ENCODE data around the gene CCDC192.
"Not testable (repeated sequence)": the region's sequence is repeated elsewhere in the genome, so short reads cannot be mapped to it uniquely, and the experiment has no call there.

CCDC192 gene

GRCh38 chr5:127847641-127848040, 144.4 kb downstream of the CCDC192 start:
- not testable (repeated sequence) for DNase-seq (ENCODE audit: low spot score)

DNA sequence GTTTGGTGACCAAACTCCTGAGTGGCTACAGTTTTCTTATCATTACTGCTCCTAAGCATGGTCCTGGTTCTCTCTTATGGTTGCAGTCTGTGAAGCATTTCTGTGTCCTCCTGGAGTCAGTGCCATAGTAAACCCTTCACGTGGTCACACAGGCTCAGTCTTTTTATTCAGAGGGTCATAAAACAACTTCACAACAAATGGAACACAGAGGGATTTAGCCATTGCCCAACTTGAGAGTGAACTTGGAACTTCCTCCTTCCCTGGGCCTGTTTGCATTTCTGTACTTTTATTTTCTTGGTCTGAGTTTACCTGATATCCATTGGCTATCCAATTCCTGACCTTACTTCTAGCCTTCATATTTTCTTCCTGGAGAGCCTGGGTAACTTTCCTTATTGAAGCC, 144.9 kb downstream of the CCDC192 start:
- no peak for DNase-seq (ENCODE audit: low spot score)

- DNase-seq (ENCODE audit: low spot score): no peak
Observed at GRCh38 chr5:127849408-127849807, 146.2 kb downstream of the CCDC192 start.

- no peak for DNase-seq (ENCODE audit: low spot score)
Observed at GRCh38 chr5:127849891-127850290, 146.7 kb downstream of the CCDC192 start.

- no peak for DNase-seq (ENCODE audit: low spot score)
Observed at GRCh38 chr5:127851964-127852363, 148.8 kb downstream of the CCDC192 start.

DNA sequence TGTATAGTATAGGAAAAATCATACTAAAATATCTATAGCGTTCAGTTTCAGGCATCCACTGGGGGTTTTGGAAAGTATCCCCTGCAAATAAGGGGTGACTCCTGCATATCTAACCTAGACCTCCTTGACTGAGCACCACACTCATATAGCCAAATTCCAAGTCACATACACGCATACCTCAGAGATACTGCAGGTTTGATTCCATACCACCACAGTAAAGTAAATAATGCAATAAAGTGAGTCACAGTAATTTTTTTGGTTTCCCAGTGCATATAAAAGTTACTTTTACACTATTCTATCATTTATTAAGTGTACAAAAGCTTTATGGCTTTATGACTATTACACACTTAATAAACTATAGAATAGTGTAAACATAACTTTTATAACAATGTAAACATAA, 151.3 kb downstream of the CCDC192 start:
- no peak for DNase-seq (ENCODE audit: low spot score)

GRCh38 chr5:127856292-127856691, 153.1 kb downstream of the CCDC192 start:
- no peak for DNase-seq (ENCODE audit: low spot score)

- DNase-seq (ENCODE audit: low spot score): no peak
Observed at GRCh38 chr5:127858116-127858784, 155.1 kb downstream of the CCDC192 start.

GRCh38 chr5:127860291-127860690, 157.1 kb downstream of the CCDC192 start:
- no peak for DNase-seq (ENCODE audit: low spot score)

DNA sequence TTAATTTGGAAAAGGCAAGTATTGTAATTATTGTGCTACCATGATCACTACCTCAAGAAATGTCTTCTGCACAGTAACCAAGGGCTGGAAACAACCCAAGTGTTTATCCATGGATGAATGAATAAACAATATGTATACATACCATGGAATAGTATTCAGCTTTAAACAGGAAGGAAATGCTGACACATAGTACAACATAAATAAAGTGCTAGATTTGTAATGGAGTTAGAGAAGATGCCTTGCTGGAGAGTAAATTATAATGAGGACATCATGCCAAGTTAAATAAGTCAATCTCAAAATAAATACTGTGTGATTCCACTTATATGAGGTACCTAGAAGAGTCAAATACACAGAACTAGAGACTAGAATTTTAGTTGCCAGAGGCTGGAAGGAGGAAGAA, 160.0 kb downstream of the CCDC192 start:
- DNase-seq (ENCODE audit: low spot score): no peak

DNA sequence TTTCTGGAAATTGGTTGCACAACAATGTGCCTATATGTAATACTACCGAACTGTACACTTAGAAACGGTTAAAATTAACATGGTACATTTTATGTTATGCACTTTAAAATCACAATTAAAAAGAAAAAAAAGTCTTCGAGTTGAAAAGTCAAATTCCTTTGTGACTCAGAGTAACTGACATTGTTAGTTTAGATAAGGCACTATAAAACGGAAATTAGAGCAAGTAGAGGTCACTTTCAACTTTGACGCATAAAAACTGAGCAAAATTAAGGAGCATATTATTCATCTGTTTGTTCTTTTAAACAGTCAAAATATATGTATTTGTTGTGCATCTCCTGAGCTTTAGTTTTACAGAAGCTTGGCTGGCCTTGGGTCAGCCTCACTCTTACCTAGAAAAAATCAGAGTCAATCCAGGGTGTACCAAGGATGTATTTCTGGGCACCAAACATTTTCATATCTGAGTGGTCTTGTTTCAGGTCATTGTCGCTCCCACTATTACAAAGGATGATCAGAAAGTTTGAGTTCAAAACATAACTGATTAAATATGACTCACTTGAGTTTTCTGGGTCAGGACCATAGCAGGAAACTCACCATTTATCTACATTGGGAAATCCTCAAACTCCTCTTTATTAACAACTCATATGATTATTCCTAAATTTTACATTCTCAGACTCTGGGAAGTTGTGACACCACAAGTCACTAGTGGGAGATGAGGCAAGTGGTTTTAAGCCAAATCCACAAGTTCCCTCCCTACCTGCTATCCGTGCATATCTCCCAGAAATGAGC, 160.6 kb downstream of the CCDC192 start:
- no peak for DNase-seq (ENCODE audit: low spot score)

- no peak for DNase-seq (ENCODE audit: low spot score)
Observed at GRCh38 chr5:127864511-127864910, 161.3 kb downstream of the CCDC192 start.

DNA sequence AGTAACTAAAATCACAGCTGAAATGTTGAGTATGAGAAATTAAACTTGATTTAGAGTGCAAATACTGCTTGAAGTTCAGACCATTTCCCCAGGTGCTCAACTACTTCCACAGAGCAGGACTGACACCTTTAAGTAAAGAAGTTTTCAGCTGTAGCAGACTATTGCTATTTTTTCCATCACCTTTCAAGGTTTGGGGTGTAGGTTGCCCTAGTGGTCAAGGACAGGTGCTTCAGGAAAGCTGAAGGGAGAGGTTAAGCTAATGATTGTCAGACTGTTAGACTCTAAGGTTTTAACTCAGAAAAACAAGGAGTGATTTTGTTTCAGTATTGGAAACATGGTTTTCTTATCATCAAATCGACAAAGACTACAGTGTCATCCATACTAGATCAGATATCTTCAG, 162.1 kb downstream of the CCDC192 start:
- DNase-seq (ENCODE audit: low spot score): no peak

DNA sequence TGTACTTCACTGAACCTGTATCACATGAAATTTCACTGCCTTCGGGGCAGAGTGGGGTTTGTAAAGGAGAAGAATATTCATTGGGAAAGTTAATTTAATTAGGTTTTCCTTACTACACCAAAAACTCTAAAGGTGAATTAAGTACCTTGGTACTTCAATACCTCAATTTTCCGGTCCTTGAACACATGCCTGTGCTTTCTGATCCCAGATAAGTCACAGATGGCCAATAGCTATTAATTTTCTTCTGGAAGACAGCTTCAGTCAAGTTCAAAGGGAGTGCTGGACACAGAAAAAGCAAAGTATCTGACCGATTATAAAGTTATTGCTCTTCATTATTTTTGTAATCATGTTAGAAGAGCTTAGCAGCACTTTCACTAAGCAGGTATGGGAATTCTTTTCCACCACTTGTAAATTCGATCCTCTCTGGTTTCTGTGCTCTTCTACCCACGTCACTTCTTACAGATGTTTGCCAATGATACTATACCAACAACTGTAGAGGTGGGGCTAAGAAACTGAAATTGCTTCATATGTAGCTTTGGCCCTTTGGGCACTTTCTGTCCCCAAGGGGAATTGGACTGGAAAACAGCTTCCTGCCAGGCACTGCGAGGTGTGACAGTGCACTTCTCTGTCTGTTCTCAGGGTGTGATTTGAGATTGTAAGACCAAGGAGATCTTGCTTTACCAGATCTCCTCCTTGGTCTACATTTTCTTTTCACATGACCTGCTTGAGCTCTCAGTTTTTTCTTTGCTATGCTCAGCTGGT, 164.0 kb downstream of the CCDC192 start:
- DNase-seq (ENCODE audit: low spot score): no peak

DNA sequence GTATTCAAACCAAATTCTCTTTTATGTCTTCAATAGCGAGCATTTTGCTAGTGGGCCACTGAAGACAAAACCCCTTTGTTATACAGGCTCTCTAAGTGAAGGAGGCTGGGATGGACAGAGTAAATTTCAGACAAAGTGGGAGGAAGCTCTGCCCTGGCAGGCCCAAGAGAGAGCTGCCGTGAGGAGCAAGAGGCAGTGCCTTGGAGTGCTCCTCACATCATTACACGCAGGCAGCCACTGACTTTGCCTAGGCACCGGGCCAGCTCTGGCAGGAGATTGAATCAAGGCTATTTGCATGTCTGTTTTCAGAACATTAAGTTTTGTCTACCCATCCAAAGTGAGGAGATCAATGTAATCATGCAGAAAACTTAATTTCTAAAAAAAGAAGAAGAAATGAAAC, 167.7 kb downstream of the CCDC192 start:
- DNase-seq (ENCODE audit: low spot score): no peak

DNA sequence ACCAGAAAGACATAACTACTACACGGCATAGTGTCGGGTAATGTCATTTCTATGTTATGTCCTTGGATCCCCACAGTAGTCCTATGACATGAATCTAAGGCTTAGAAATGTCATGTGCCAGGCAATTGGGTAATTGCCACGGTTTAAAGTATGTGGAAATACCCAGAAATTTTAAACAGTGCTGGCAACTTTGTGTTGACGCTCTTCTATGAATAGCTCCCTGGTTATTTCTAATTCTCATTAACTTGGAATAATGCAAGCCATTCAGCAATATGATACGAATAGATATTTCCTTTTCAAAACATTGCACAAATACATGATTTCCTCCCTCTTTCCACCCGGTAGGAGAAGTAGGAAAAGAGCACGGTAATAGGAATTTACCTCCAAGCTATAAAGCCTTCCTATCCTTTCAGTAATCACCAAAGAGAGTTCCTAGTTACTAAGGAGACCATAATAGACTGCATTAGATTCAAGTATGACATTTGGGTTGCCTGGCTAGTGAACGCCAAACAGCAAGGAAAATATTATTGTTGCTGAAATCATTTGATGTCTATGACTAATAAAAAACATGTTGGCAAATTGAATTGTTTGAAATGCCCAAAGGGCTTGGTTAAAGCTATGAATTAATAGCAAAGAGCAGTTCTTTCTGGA, 168.4 kb downstream of the CCDC192 start:
- no peak for DNase-seq (ENCODE audit: low spot score)

DNA sequence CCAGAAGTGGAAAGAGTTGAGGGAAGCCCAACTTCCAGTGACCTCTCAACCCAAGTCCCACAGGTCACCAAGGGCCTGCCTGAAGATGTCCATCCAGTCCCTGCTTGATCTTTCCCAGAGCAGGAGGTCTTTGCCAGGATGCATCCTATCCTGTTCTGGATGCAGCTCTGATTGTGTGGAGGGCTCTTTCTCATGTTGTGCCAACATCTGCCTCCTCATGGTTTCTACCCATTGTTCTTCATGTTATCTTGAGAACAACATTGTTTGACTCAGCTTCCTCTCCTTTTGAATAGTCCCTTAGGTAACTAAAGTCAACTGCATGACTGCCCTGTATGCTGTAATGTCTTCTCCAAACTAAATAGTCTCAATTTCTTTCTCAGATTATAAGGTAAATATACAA, 169.3 kb downstream of the CCDC192 start:
- DNase-seq (ENCODE audit: low spot score): no peak

DNA sequence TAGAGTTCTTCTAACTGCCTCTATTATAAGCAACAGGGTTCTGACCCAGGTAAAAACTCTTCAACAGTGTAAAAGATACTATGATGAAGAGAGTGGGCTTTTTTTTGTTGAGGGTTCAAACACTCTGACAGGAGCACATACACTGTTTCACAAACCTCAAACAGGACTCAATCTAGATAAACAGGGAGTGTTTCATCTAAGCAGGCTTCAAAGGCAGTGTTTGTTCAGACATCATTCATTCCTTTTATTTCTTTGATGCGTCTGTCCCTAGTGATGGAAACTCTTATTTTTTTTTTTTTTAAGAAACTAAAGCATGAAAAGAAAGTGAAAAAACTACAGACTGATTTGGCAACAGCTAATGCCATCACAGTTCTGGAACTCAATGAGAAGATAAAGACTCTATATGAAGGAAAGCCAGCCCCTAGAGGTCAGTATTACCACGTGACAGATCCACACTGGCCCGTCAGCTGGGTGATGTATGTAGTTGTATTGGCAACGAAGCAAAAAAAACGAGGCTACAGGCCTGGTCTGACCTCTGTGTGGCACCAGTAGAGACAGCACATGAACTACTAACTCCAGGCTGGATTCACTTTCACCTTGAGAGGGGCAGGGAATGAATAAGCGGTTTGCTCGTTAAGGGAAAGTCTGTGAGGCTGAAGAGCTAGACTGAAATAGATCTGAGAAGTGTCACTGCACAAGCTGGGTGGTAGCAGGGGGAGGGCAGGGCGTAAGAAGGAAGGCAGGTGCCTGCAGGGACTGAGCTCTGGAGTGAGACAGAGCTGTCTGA, 172.2 kb downstream of the CCDC192 start:
- peak; percentile 15 for DNase-seq (ENCODE audit: low spot score)

GRCh38 chr5:127876384-127876783, 173.2 kb downstream of the CCDC192 start:
- no peak for DNase-seq (ENCODE audit: low spot score)

DNA sequence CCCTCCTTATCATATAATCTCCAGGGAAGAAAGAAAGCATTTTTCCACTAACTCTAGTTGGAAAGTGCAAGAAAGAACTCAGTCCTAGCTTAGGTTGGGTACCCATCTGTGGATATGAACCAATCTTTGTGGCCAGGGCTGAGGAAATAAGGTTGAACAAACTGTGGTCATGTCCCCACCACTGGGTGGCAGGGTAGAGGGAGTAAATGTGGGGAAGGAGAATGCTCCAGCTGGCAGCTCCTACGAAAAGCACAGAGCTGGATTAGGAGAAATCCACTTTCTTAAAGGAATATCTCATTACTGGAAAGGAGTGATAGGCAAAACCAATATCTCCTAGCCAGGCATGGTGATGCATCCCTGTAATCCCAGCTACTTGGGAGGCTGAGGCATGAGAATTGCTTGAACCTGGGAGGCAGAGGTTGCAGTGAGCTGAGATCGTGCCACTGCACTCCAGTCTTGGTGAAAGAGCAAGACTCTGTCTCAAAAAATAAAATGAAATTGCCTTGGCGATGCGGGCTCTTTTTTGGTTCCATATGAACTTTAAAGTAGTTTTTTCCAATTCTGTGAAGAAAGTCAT, 175.1 kb downstream of the CCDC192 start:
- DNase-seq (ENCODE audit: low spot score): no peak

DNA sequence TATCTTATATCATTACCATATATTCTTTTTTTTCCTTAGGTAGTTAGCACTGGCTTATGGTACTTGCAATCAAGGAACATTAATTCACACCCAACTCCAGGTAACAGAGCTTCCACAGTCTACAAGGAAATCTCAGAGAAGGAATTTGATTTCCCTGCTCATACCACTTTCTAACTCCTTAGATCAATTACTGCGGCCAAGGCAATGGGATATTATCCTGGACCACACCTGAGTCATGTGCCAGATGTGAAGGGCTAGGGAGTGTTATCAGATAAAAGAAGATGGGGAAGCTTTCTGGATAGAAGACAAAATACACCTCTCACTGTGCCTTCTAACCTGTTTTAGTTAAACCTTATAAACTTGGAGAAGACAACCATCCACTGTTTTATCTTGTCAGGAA, 181.2 kb downstream of the CCDC192 start:
- DNase-seq (ENCODE audit: low spot score): no peak
